GM12891 (cell line): ENCODE measurements around the gene PXDN.
"Not testable (repeated sequence)": the region's sequence is repeated elsewhere in the genome, so short reads cannot be mapped to it uniquely, and the experiment has no call there.

Experiments used
- DNase-seq: peaks from one replicate; pipeline ENCODE4 v3.0.0; 2011; ENCODE audit warnings: low spot score; ENCODE audit not compliant: insufficient read length
- FAIRE-seq: peaks from 2 replicates; lab custom pipeline; 2011; peaks lifted over from hg19 to GRCh38; lab: Jason Lieb, UNC
- PAX5 ChIP-seq: IDR thresholded peaks from 2 replicates; pipeline ENCODE4 v1.6.1; 2011; ENCODE audit warnings: low read length, moderate library complexity, mild to moderate bottlenecking; ENCODE audit not compliant: insufficient read depth, severe bottlenecking
- POLR2A ChIP-seq: IDR thresholded peaks from 2 replicates; pipeline ENCODE4 v1.6.1; 2011; ENCODE audit warnings: low read depth, low read length, control low read depth
- POLR2AphosphoS5 ChIP-seq: IDR thresholded peaks from 2 replicates; pipeline ENCODE4 v1.6.1; 2011; ENCODE audit warnings: low read depth, low read length, control low read depth
- POU2F2 ChIP-seq: IDR thresholded peaks from 2 replicates; pipeline ENCODE4 v1.6.1; 2011; ENCODE audit warnings: low read depth, mild to moderate bottlenecking, control low read depth, low read length, moderate library complexity
- SPI1 ChIP-seq: IDR thresholded peaks from 2 replicates; pipeline ENCODE4 v1.6.1; 2011; ENCODE audit warnings: low read depth, low read length, control low read depth
- TAF1 ChIP-seq: IDR thresholded peaks from 2 replicates; pipeline ENCODE4 v1.6.1; 2011; ENCODE audit warnings: low read depth, low read length, control low read depth

The PXDN gene

DNA sequence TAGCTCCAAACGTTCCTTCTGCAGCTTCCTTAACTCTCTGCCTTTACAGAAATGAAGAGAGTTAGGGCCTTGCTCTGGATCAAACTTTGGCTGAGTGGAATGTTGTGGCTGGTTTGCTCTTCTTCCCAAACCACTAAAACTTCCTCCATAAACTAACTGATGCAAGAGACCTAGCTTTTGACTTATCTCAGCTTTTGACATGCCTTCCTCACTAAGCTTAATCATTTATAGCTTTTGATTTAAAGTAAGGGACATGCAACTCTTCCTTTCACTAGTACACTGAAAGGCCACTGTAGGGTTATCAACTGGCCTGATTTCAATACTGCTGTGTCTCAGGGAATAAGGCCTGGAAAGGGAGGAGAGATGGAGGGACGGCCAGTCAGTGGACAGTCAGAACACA, 8.3 kb downstream of the PXDN start:
- no peak for TF ChIP-seq POLR2A
- TF ChIP-seq PAX5: no peak
- TF ChIP-seq TAF1: no peak
- no peak for TF ChIP-seq POLR2AphosphoS5
- no peak for TF ChIP-seq POU2F2
- TF ChIP-seq SPI1: no peak
- FAIRE-seq (no peak), DNase-seq (no peak)

DNA sequence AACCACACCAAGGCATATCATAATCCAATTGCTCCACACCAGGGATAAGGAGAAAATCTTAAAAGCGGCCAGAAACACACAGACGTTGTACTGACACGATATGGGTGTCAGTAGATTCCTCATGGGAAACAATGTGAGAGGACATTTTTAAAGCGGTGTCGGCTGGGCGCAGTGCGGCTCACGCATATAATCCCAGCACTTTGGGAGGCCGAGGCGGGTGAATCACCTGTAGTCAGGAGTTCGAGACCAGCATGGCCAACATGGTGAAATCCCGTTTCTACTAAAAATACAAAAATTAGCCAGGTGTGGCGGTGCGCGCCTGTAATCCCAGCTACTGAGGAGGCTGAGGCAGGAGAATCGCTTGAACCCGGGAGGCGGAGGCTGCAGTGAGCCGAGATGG, 11.0 kb downstream of the PXDN start:
- not testable (repeated sequence) for DNase-seq, FAIRE-seq

DNA sequence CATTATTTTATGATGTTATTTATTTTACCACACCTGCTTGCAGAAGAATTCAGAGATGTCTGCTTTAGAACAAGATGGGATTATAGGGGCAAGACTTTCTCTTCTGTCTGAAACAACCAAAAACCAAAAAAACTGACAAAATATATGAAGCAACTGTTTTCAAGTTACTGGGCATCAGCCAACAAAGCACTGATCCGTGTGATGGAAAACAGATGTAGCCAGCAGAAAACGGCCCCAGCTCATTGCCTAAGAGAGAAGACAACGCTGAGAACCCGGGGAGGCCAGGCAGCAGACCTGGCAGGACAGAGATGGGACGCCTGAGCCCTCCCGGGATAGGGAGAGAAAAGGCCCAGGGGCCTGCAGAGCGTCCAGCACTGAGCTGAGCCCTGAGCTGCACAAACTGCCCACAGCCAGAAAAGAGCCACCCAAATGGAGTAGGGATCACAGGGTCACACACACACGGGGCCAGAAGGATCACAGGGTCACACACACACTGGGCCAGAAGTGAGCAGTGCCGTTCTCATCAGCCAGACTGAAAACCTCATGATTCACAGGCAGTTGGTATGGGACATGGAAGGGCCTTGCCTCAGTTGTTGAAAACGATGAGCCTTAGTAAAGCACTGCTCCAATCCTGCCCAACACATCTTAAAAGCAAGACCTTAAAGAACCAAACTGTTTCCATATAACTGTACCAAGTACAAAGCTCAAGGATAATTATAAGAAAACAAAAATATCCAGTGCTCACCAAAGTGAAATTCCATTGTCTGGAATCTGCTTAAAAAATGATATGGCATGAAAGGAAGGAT, 12.1 kb downstream of the PXDN start:
- TF ChIP-seq POLR2AphosphoS5 (no peak), POLR2A (no peak), TAF1 (no peak), PAX5 (no peak), SPI1 (no peak), POU2F2 (no peak)
- no peak for DNase-seq
- no peak for FAIRE-seq

DNA sequence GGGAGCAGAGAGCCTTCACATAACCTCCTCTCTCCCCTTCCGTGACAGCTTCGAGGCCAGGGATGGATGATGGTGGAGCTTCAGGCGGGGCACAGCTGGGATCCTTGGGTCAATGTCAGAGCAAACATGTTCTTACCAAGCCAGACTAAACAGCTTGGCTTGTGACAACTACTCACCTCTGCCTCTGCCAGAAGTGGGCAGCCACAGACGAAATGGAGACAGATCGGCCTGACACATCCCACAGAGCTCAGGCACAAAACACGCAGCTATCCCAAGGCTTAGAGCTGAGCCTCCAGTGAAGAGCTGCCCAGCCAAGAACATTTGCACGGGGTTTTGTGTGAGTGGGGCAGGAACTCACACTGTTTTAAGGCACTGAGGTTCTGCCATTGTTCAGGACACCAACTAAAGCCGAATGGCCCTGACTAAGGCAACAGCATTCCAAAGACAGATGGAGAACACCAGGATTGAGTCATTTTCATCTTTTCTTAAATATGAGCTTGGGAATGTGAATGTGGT, 12.8 kb downstream of the PXDN start:
- no peak for FAIRE-seq

DNA sequence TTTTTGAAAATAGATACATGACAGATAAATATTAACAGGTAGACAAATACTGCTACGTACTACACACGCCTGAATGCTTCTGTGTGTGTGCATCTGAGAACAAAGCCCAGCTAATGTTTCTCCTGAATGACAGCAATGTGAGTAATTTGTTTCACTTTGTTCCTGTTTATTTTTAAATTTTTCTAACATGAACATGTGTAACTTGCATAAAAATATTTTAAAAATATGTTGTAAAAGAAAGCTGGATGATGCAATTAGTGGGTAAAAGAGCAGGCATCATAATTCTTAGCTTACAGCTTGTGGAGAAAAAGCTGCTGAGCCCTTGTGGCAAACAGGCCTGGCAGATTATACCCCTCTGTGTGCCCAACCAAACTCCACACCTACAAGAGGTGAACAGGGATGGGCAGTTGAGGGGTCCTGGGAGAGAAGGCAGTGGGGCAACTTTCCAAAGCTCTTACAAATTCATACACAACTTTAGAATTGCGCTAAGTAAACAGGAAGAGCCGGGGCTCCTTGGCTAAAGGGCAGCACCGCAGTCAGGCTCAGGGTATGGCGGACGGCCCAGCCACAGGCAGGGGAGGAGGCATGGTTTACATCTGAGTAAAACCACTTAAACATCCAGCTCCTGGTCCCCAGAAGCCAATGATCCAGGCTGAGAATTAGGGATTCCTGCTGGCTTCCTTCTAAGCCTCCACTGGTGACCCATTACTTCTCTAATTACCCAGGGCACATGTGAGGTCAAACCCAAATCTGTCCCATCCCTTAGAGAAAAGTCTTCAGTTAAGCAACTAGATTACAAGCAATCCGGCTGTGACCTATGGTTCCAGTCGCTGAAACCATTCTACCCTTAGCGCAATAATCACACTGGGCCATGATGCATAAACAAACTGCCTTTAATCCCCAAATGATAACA, 14.0 kb downstream of the PXDN start:
- FAIRE-seq (no peak), DNase-seq (no peak)
- TF ChIP-seq POLR2A: no peak
- TF ChIP-seq POU2F2: no peak
- no peak for TF ChIP-seq POLR2AphosphoS5
- TF ChIP-seq PAX5: no peak
- no peak for TF ChIP-seq TAF1
- TF ChIP-seq SPI1: no peak

More for the DNA sequence above, 12.8 kb downstream of the PXDN start:
- TF ChIP-seq PAX5 (no peak), POLR2AphosphoS5 (no peak), TAF1 (no peak), SPI1 (no peak), POLR2A (no peak), POU2F2 (no peak)
- no peak for DNase-seq

DNA sequence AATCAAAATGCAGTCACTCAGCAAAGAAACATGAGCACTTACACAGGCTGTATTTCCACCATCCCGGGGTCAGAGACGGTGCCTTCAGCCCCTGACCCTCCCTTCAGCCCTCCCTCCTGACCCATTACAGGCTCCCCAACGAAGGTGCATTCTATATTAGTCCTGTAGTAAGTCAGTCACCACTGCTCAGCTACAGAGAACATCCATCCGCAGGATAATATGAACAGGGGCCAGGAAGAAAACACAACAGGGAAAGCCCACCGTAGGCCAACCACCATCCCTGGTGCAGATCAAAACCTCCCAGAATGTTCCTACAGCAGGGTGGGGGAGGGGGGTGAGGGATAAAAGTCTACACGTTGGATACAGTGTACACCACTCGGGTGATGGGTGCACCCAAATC, 15.1 kb downstream of the PXDN start:
- DNase-seq (no peak), FAIRE-seq (no peak)
- TF ChIP-seq POU2F2: no peak
- no peak for TF ChIP-seq POLR2AphosphoS5
- TF ChIP-seq TAF1: no peak

DNA sequence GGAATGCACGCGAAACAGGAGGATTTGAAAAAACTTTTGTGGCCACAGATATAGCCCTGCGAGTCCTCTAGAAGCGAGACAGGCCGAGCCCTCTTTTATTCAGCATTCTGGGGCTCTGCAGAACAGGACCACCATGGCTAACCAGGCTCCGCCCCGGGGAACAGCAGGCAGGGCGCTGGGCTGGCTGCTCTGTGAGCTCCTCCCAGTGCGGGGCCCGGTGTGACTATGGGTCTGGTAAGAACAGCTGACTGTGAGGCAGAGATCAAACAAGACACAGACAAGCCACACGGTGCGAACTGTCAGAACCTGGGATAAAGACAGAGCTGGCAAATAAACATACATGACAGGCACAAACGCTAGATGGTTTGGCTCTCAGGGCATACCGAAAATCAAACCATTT, 15.5 kb downstream of the PXDN start:
- DNase-seq (no peak), FAIRE-seq (no peak)
- no peak for TF ChIP-seq POLR2A
- TF ChIP-seq POLR2AphosphoS5: no peak
- no peak for TF ChIP-seq POU2F2
- no peak for TF ChIP-seq PAX5
- TF ChIP-seq SPI1: no peak
- no peak for TF ChIP-seq TAF1

DNA sequence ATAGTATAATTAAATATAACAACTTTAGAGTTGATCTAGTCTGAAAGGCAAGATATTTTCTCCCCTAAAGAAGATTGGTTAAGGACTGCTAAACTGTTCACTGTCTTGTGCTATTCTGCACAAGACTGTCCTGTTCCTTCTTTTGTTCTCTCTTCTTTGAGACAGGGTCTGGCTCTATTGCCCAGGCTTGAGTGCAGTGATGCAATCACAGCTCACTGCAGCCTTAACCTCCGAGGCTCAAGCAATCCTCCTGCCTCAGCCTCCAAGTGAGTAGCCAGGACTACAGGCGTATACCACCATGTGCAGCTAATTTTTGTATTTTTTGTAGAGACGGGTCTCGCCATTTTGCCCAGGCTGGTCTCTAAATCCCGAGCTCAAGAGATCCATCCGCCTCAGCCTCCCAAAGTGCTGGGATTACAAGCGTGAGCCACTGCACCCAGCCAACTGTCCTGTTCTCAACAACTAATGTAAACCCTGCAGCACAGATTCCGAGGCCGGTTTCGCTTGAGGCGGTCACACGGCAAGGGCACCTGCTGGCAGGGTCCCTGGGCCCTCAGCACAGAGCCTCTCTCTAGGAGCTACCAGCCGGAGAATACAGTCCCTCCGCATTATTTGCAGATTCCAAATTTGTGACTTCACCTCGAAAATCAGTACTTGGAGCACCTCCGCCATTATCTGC, 16.4 kb downstream of the PXDN start:
- FAIRE-seq (no peak), DNase-seq (no peak)
- TF ChIP-seq SPI1: no peak
- no peak for TF ChIP-seq POU2F2
- no peak for TF ChIP-seq POLR2A
- TF ChIP-seq TAF1: no peak
- TF ChIP-seq POLR2AphosphoS5: no peak
- no peak for TF ChIP-seq PAX5
